ENCODE measurements around the gene TBC1D22A.

Gene TBC1D22A

GRCh38 chr22:47148956-47149728 lies 386.7 kb downstream of the TBC1D22A start:
- no peak for DNase-seq

GRCh38 chr22:47149976-47150375 lies 387.5 kb downstream of the TBC1D22A start:
- DNase-seq = no peak

GRCh38 chr22:47150426-47150825 lies 388.0 kb downstream of the TBC1D22A start:
- no peak for DNase-seq

GRCh38 chr22:47151064-47151463 lies 388.6 kb downstream of the TBC1D22A start:
- DNase-seq = no peak

GRCh38 chr22:47151490-47151889 lies 389.0 kb downstream of the TBC1D22A start:
- DNase-seq = peak; percentile 50

GRCh38 chr22:47152236-47152635 lies 389.8 kb downstream of the TBC1D22A start:
- no peak for DNase-seq

GRCh38 chr22:47152938-47153337 lies 390.5 kb downstream of the TBC1D22A start:
- peak; percentile 9 for DNase-seq

GRCh38 chr22:47153854-47154525 lies 391.5 kb downstream of the TBC1D22A start:
- no peak for DNase-seq

GRCh38 chr22:47154621-47155081 lies 392.2 kb downstream of the TBC1D22A start:
- peak; percentile 24 for DNase-seq

GRCh38 chr22:47155131-47155885 lies 392.9 kb downstream of the TBC1D22A start:
- DNase-seq = no peak

- DNase-seq = no peak
Measured at GRCh38 chr22:47155912-47156311, 393.5 kb downstream of the TBC1D22A start.

GRCh38 chr22:47156352-47157092 lies 394.1 kb downstream of the TBC1D22A start:
- DNase-seq = no peak

- DNase-seq = no peak
Measured at GRCh38 chr22:47157093-47157420, 394.6 kb downstream of the TBC1D22A start.

- no peak for DNase-seq
Measured at GRCh38 chr22:47157486-47158270, 395.2 kb downstream of the TBC1D22A start.

GRCh38 chr22:47158457-47158856 lies 396.0 kb downstream of the TBC1D22A start:
- DNase-seq = no peak

GRCh38 chr22:47159592-47159991 lies 397.1 kb downstream of the TBC1D22A start:
- DNase-seq = no peak

- no peak for DNase-seq
Measured at GRCh38 chr22:47160141-47160541, 397.7 kb downstream of the TBC1D22A start.

GRCh38 chr22:47160781-47161520 lies 398.5 kb downstream of the TBC1D22A start:
- no peak for DNase-seq

GRCh38 chr22:47161631-47162030 lies 399.2 kb downstream of the TBC1D22A start:
- DNase-seq = peak; percentile 18

GRCh38 chr22:47162865-47163264 lies 400.4 kb downstream of the TBC1D22A start:
- DNase-seq = no peak

- DNase-seq = no peak
Measured at GRCh38 chr22:47163481-47163855, 401.0 kb downstream of the TBC1D22A start.
